Measurements from ENCODE around the gene MDM4. TPM values are rescaled to one million over a fixed set of nuclear protein-coding genes. Genes with fewer than 3 reads are reported as not detected.
A peak's percentile ranks its signal among the peaks of the same experiment; 100 is the strongest.
"Not testable (repeated sequence)": the region's sequence is repeated elsewhere in the genome, so short reads cannot be mapped to it uniquely, and the experiment has no call there.

MDM4 gene
- total RNA-seq, 1 experiment from 2014 or later: 7.7 TPM

GRCh38 chr1:204507317-204508105 lies 8.7 kb upstream of the MDM4 start:
- in situ Hi-C loops (cut with HindIII; ENCODE audit: low sequenced_read_pairs): no loop called here
- DNase-seq (ENCODE audit: low spot score): peak; percentile 87

GRCh38 chr1:204509186-204509635 lies 7.0 kb upstream of the MDM4 start:
- no peak for DNase-seq (ENCODE audit: low spot score)
- in situ Hi-C loops (cut with HindIII; ENCODE audit: low sequenced_read_pairs): no loop called here

- no peak for DNase-seq (ENCODE audit: low spot score)
- in situ Hi-C loops (cut with HindIII; ENCODE audit: low sequenced_read_pairs): no loop called here
Measured at GRCh38 chr1:204511366-204511765, 4.8 kb upstream of the MDM4 start.

GRCh38 chr1:204513117-204513716 lies 3.0 kb upstream of the MDM4 start:
- DNase-seq (ENCODE audit: low spot score): no peak
- in situ Hi-C loops (cut with HindIII; ENCODE audit: low sequenced_read_pairs): no loop called here

GRCh38 chr1:204514828-204515227 lies 1.4 kb upstream of the MDM4 start:
- DNase-seq (ENCODE audit: low spot score): no peak
- in situ Hi-C loops (cut with HindIII; ENCODE audit: low sequenced_read_pairs): no loop called here

- in situ Hi-C loops (cut with HindIII; ENCODE audit: low sequenced_read_pairs); DNase-seq (ENCODE audit: low spot score): not testable (repeated sequence)
Measured at GRCh38 chr1:204517382-204517781, 1.2 kb downstream of the MDM4 start.

- no peak for DNase-seq (ENCODE audit: low spot score)
- in situ Hi-C loops (cut with HindIII; ENCODE audit: low sequenced_read_pairs): no loop called here
Measured at GRCh38 chr1:204520834-204521709, 4.9 kb downstream of the MDM4 start.

GRCh38 chr1:204521941-204522521 lies 5.8 kb downstream of the MDM4 start:
- in situ Hi-C loops (cut with HindIII; ENCODE audit: low sequenced_read_pairs); DNase-seq (ENCODE audit: low spot score): not testable (repeated sequence)

- DNase-seq (ENCODE audit: low spot score): no peak
- in situ Hi-C loops (cut with HindIII; ENCODE audit: low sequenced_read_pairs): no loop called here
Measured at GRCh38 chr1:204523605-204524215, 7.5 kb downstream of the MDM4 start.

- DNase-seq (ENCODE audit: low spot score): no peak
- in situ Hi-C loops (cut with HindIII; ENCODE audit: low sequenced_read_pairs): no loop called here
Measured at GRCh38 chr1:204524986-204525385, 8.8 kb downstream of the MDM4 start.

- DNase-seq (ENCODE audit: low spot score): no peak
- in situ Hi-C loops (cut with HindIII; ENCODE audit: low sequenced_read_pairs): no loop called here
Measured at GRCh38 chr1:204528241-204528640, 12.0 kb downstream of the MDM4 start.

- in situ Hi-C loops (cut with HindIII; ENCODE audit: low sequenced_read_pairs): no loop called here
- no peak for DNase-seq (ENCODE audit: low spot score)
Measured at GRCh38 chr1:204528677-204529076, 12.5 kb downstream of the MDM4 start.

- no peak for DNase-seq (ENCODE audit: low spot score)
Measured at GRCh38 chr1:204529371-204529895, 13.2 kb downstream of the MDM4 start.

GRCh38 chr1:204530932-204531331 lies 14.7 kb downstream of the MDM4 start:
- in situ Hi-C loops (cut with HindIII; ENCODE audit: low sequenced_read_pairs): no loop called here
- no peak for DNase-seq (ENCODE audit: low spot score)

More at GRCh38 chr1:204529371-204529895, 13.2 kb downstream of the MDM4 start:
- in situ Hi-C loops (cut with HindIII; ENCODE audit: low sequenced_read_pairs): no loop called here

GRCh38 chr1:204532832-204533231 lies 16.6 kb downstream of the MDM4 start:
- DNase-seq (ENCODE audit: low spot score): no peak
- in situ Hi-C loops (cut with HindIII; ENCODE audit: low sequenced_read_pairs): no loop called here

- in situ Hi-C loops (cut with HindIII; ENCODE audit: low sequenced_read_pairs): no loop called here
- no peak for DNase-seq (ENCODE audit: low spot score)
Measured at GRCh38 chr1:204541626-204542025, 25.4 kb downstream of the MDM4 start.

- no peak for DNase-seq (ENCODE audit: low spot score)
- in situ Hi-C loops (cut with HindIII; ENCODE audit: low sequenced_read_pairs): no loop called here
Measured at GRCh38 chr1:204544321-204544720, 28.1 kb downstream of the MDM4 start.

- DNase-seq (ENCODE audit: low spot score): no peak
- in situ Hi-C loops (cut with HindIII; ENCODE audit: low sequenced_read_pairs): no loop called here
Measured at GRCh38 chr1:204545202-204545601, 29.0 kb downstream of the MDM4 start.

GRCh38 chr1:204545881-204546280 lies 29.7 kb downstream of the MDM4 start:
- in situ Hi-C loops (cut with HindIII; ENCODE audit: low sequenced_read_pairs): no loop called here
- DNase-seq (ENCODE audit: low spot score): no peak

All from G401 (cell line).